Activated CD8-positive, alpha-beta memory T cell treated with anti-CD3 and anti-CD28 coated beads for 1 hour (primary cell): ENCODE results near the gene LRRC10B.

Experiments used
- DNase-seq, 2 donors: peaks; one replicate each; pipeline ENCODE4 v3.0.0-alpha.2; 2020; ENCODE audit warnings: low read depth in 1 of 2; ENCODE audit errors: extremely low read depth in 1 of 2

The LRRC10B gene

GRCh38 chr11:61486011-61486620, 22.4 kb upstream of the LRRC10B start:
- DNase-seq, result no peak

GRCh38 chr11:61486779-61487178, 21.8 kb upstream of the LRRC10B start:
- DNase-seq, result no peak

DNA sequence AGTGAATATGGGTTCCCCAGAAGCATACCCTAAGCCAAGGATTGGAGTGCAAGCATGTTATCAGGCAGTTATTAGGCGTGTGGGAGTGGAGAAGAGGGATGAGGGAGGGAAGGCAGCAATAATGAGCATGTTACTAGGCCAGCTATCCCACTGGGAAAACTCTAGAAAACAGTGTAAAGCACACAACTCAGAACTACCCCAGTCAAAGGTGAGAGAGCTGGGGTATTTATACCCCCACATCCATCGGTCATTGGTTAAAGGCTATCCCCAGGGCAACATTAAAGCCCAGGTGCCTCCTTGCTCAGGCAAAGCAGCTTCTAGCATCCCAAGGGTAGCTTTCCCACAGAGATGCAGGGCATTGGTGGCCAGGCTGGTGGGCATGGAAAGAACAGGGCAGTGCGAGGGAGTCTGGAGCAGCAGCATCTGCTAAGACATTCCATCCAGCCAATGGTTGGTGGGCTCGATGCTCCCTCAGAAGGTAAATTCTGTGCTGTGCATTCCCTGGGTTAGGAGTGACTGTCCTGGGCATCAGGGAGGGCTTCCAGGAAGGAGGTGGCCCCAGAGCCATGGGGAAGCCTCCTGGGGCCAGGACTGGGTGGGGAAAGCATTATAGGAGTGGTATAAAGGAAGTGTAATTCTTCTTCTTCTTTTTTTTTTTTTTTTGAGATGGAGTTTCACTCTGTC, 21.1 kb upstream of the LRRC10B start:
- DNase-seq, result no peak

- DNase-seq, result no peak
These were observed 19.8 kb upstream of the LRRC10B start for GRCh38 chr11:61488651-61489291.

- no peak for DNase-seq
These were observed 18.5 kb upstream of the LRRC10B start for GRCh38 chr11:61489833-61490721.

- DNase-seq, result no peak
These were observed 16.7 kb upstream of the LRRC10B start for GRCh38 chr11:61491736-61492395.

DNA sequence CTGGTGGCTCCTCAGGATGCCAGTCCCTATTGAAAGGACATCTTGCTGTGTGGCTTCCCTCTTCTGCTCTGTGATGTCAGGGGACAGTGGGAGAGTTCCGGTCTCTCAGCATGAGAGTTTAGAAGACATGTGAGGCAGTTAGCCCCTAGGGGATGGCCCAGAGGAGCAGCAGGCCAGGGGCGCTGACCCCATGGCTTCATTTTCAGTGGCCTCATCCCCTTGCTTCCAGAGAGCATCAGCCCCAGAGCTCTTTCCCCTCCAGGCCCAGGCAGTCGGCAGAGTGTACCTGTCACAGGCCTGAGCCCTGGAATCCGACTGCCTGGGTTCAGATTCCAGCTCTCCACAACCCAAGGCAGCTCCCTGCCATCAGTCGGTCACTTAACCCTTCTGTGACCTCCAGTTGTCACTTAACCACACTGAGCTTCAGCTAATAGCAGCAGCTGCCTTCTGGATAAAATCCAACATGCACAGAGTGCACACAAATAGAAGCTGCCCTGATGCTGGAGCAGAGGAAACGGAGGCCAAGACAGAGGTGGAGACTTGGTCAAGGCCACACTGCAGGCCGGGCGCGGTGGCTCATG, 14.1 kb upstream of the LRRC10B start:
- no peak for DNase-seq

DNA sequence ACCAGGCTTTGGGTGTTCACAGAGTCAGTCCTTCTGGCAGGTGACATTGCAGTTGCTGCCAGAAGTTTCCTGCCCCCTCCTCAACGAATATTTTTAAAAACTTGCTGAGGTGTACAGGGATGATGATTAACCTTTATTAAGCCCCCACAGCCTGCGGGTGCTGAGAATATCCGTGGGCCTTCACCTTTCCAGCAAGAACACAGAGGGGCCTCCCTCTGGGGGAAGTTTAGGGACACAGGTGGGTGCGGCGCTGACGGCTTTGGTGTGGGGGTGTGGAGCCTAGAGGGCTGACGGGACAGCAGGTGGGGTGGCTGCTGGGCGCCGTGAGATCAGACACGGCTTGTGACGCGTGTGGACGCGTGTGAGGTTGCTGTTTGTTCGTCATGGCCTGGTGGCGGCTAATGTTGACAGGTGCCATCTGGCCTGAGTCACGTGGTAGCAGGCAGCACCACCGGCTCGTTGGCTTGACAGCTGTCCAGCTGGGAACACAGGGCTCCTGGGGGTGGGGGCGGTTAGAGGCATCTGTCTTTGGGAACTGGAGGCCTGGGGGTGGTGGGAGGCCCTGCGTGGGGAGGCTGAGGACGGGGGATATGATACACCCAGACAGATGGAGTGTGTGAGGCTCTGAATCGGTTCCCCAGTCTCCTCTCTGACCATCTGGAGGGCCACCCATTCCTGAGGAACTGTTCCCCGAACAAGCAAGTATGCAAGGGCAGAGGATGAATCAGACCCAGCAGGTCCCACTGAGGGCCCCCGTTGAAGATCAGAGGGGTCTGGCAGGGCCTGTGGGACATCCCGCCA, 12.5 kb upstream of the LRRC10B start:
- no peak for DNase-seq

DNA sequence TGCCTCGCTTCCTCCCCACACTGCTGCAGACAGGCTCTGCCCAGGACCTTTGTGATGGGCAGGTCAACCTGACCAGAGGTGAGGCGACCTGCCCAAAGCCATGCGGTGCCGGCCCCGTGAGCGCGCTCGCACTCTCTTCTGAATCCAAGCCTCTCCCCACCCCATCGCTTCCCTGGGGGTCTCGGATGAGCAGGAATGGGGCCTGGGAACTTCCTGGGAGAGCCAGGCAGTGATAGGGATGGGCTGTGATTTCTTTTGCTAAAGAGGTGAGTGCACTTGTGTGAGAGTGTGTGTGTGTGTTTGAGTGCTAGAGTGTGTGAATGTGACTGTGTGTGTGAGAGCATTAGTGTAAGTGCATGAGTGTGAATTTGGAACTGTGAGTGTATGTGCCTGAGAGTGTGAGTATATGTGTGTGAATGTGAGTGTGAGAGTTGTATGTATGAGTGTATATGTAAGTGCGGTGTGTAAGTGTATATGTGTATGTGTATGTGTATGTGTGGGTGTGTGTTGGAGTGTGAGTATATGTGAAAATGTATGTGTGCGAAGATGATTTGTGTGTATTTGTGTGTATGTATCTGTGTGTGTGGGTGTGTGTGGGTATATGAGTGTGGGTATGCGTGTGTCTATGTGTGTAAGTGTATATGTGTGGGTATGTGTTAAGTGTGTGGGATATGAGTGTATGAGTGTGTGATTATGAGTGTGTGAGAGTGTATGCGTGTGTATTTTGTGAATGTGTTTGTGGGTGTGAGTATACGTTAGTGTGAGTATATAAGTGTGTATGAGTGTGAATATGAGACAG, 11.7 kb upstream of the LRRC10B start:
- DNase-seq, result no peak

GRCh38 chr11:61497473-61497872, 11.1 kb upstream of the LRRC10B start:
- no peak for DNase-seq

DNA sequence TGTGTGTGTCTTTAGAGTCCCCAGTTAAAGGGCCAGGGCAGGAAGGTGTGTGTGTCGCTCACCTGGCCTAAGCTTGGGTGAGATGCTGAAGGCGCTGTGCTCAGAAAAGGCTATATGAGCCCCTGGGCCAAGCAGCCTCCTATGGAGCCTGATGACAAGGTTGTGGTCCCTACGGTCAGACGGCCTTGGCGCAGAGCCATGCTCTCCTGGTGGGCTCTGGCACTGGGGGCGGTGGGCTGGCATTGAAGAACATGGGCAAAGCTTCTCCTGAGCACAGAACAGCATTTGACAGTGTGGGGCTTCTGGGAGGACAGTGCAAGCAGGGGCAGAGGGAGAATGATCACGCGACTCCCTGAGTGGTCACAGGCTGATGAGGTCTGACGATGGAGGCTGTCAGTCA, 10.7 kb upstream of the LRRC10B start:
- no peak for DNase-seq

DNA sequence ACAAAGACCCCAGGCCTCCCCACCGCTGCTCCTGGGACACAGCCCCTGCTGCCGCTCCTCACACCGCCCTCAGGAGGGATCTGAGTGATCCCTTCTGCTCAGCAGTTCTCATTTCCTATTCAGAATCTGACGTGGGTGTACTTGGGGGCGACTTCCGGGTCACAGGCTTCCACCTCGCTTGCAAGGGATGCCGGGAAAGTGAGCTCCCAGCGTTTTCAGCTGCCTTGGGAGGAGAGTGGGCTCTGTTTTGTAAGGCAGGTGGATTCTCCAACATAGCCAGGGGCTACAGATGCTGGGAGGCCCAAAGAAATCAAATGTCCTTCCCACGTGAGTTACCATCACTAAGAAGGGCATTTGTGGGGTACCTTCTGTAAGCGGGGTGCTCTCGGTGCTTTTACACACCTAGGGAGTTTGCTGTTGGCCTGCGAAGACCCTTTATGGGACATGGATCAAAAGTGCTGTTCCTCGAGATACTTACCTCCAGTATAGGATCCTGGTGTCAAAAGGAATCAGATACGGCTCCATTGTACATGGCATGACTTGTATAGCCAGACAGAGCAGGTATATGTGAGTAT, 9.7 kb upstream of the LRRC10B start:
- no peak for DNase-seq

DNA sequence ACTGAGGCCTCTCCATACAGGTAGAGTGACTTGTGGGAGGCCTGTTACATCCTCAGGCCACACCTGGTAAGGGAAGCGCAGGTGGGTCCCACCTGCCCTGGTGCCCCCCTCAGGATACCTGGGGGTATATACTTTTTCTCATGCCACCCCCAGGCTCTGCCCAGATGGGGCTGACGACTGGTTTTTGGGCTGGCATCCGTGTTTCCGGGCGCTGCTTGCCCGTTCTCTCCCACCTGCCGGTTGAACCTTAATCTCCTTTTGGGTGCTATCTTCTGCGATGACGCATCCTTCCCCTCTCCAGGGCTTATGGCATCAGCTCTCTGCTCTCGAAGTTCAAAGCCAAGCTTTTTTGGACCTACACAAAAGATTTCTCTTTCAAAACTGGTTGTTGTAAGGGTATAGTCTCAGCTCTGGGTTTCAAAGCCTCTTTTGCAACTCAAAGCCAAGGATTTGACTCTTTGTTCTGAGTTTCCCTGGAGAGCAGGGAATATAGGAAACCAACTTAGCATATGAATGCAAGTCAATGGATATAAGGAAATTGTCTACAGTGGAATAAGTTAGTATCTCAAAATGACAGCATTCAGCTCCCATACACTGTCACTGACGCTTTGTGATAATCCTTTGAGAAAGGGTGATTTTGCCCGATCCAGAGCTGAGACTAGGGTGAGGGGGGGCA, 8.6 kb upstream of the LRRC10B start:
- DNase-seq, result no peak

GRCh38 chr11:61502522-61502921, 6.0 kb upstream of the LRRC10B start:
- DNase-seq, result no peak

DNA sequence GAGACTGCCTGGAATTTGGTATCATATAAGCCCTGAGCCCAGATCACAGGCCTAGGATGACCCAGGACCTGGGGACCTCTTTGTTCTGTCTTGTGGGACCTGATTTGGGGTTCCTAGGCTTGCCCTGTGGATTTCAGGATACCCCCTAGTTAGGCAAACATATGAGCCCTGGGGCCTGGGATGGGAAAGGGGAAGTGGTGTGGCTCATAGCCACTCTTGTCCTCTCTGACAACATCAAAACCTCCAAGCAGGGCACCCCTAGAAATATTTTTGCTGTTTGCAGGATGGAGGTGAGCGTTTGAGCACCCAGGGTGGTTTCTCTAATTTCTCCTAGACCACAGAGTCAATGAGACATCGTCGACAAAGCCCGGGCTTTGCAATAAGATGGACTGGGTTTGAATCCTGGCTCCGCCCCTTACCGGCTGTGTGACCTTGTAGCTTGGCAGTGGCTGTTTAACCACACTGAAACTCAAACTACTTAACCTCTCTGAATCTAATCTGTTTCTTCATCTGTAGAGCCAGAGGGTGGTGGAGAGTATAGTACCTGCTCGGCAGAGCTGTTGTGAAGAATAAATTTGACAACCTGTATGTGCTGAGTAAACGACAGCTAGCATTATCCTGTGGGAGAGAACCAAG, 5.3 kb upstream of the LRRC10B start:
- no peak for DNase-seq

DNA sequence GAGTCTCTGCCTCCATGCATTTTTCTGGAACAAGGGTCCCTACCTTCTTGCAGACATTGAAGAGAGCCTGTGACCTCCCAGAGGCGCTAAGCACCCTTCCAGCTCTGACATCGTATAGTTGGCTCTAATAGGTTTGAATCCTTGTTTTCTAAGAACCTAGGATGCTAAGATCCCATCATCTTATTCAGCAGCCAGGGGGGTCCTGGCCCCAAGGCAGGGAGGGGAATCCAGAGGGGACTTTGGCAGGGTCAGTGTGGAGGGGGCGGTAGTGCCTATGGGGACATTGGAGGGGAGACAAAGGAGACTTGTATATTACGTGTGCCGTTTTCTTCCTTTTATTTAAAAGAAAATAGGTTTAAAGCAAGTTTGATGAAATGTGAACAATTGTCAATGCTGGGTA, 3.4 kb upstream of the LRRC10B start:
- DNase-seq, result no peak

GRCh38 chr11:61505640-61506155, 2.9 kb upstream of the LRRC10B start:
- DNase-seq, result no peak
